Heart left ventricle (tissue), 13 donors: Measurements from ENCODE around the gene PPM1J.

Experiments used
- POLR2A ChIP-seq, 2 donors: fragments of 450-650 bp; IDR thresholded peaks; one replicate each; pipeline ENCODE4 v1.6.1; 2017; ENCODE audit warnings: antibody characterized with exemption in 2 of 2, mild to moderate bottlenecking in 2 of 2, moderate library complexity in 2 of 2
- TF ChIP-seq, protein P1 (sequence below), 12 donors: fragments of 200-600 bp; sonication (generic) in 4 of 12; IDR thresholded peaks; one replicate each; pipeline versions ENCODE4 v1.5.0 to v1.8.0; 2018 to 2022; ENCODE audit warnings: antibody characterized with exemption in 12 of 12, mild to moderate bottlenecking in 5 of 12
- donor health status: ischemic (EF 13 %, LVEDD 7.1; RV severe dilation, severe dysfunction).
- donor health status: DM: no; HTN: yes; CAD: no.
- donor health status: DM: no; HTN: no; CAD: no.
- donor health status: ischemic (EF 25% LVEDD 6.9; RV normal size, moderate dysfunction).
- donor health status: ischemic (EF 25% LVEDD 5.7; RV mildly dilated, moderate dysfunction).
- donor health status: ischemic (EF 35%, LVEDD 5.7; RV mildly dilated, moderate dysfunction).
- donor health status: nonischemic (EF 11% LVEDD 7.7; RV severe dilation, severe dysfunction).
- donor health status: DM: yes; HTN: yes; CAD: no.
- donor health status: PGD.
- donor health status: ischemic (EF 29% LVEDD 5.4; RV normal size, mild dysfunction).
- donor health status: nonischemic (EF 23%, LVEDD 6.1; RV moderate dilation, normal function).

DNA sequence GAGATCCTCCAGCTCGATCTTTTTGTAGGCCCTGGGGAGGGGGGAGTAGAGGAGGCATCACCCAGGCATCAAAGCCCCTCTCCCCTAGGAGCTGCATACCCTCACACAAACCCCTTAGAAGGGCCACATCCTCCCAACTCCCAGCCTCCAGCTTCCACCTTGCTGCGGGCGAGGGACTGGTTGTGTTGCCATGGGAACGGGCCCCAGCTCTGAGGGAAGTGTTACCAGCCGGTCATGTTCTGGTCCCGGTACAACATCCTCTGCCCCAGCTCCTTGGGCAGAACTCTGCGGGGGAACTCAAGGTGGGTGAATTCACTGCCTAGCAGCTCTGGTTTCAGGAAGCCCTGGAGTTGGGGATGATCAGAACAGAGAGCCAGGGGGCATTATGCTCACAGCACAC is 4.1 kb downstream of the PPM1J start:
- TF ChIP-seq, protein P1, sequence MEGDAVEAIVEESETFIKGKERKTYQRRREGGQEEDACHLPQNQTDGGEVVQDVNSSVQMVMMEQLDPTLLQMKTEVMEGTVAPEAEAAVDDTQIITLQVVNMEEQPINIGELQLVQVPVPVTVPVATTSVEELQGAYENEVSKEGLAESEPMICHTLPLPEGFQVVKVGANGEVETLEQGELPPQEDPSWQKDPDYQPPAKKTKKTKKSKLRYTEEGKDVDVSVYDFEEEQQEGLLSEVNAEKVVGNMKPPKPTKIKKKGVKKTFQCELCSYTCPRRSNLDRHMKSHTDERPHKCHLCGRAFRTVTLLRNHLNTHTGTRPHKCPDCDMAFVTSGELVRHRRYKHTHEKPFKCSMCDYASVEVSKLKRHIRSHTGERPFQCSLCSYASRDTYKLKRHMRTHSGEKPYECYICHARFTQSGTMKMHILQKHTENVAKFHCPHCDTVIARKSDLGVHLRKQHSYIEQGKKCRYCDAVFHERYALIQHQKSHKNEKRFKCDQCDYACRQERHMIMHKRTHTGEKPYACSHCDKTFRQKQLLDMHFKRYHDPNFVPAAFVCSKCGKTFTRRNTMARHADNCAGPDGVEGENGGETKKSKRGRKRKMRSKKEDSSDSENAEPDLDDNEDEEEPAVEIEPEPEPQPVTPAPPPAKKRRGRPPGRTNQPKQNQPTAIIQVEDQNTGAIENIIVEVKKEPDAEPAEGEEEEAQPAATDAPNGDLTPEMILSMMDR (IDR thresholded peaks at IDR 0.05), result no peak
- TF ChIP-seq POLR2A (IDR thresholded peaks at IDR 0.05), result no peak
